Activated CD4-positive, alpha-beta T cell treated with anti-CD3 and anti-CD28 coated beads, Interleukin-10, Interleukin-2, amounts not matched to agents 100 ng/mL and 50 ng/mL, durations not matched to agents 16 hours and 8 hours (primary cell): ENCODE results near the gene COLEC11.
"Not testable (repeated sequence)": the region's sequence is repeated elsewhere in the genome, so short reads cannot be mapped to it uniquely, and the experiment has no call there.

Experiments used
- DNase-seq: peaks from one replicate; pipeline ENCODE4 v3.0.0-alpha.2; 2020

The COLEC11 gene

GRCh38 chr2:3606370-3607201 is 11.7 kb downstream of the COLEC11 start:
- DNase-seq = no peak

GRCh38 chr2:3608373-3609278 is 13.7 kb downstream of the COLEC11 start:
- DNase-seq = no peak

- DNase-seq = not testable (repeated sequence)
Observed at GRCh38 chr2:3609279-3609673, 14.4 kb downstream of the COLEC11 start.

- DNase-seq = no peak
Observed at GRCh38 chr2:3610415-3610814, 15.5 kb downstream of the COLEC11 start.

- no peak for DNase-seq
Observed at GRCh38 chr2:3610881-3611505, 16.1 kb downstream of the COLEC11 start.

GRCh38 chr2:3611589-3611988 is 16.7 kb downstream of the COLEC11 start:
- no peak for DNase-seq

- DNase-seq = no peak
Observed at GRCh38 chr2:3612639-3613523, 18.0 kb downstream of the COLEC11 start.

GRCh38 chr2:3613524-3613905 is 18.6 kb downstream of the COLEC11 start:
- no peak for DNase-seq

GRCh38 chr2:3614743-3615142 is 19.8 kb downstream of the COLEC11 start:
- DNase-seq = not testable (repeated sequence)

- not testable (repeated sequence) for DNase-seq
Observed at GRCh38 chr2:3615541-3616200, 20.8 kb downstream of the COLEC11 start.

GRCh38 chr2:3616435-3617197 is 21.7 kb downstream of the COLEC11 start:
- not testable (repeated sequence) for DNase-seq

GRCh38 chr2:3617198-3617890 is 22.4 kb downstream of the COLEC11 start:
- DNase-seq = no peak

- DNase-seq = no peak
Observed at GRCh38 chr2:3618367-3618766, 23.5 kb downstream of the COLEC11 start.

GRCh38 chr2:3619033-3619432 is 24.1 kb downstream of the COLEC11 start:
- no peak for DNase-seq

- DNase-seq = not testable (repeated sequence)
Observed at GRCh38 chr2:3619661-3620060, 24.7 kb downstream of the COLEC11 start.

GRCh38 chr2:3620834-3621233 is 25.9 kb downstream of the COLEC11 start:
- DNase-seq = no peak

- DNase-seq = no peak
Observed at GRCh38 chr2:3622967-3623366, 28.1 kb downstream of the COLEC11 start.

- DNase-seq = no peak
Observed at GRCh38 chr2:3624059-3624794, 29.3 kb downstream of the COLEC11 start.

GRCh38 chr2:3625186-3625585 is 30.3 kb downstream of the COLEC11 start:
- DNase-seq = no peak
